ENCODE measurements around the gene ARHGEF12.

Gene ARHGEF12

DNA sequence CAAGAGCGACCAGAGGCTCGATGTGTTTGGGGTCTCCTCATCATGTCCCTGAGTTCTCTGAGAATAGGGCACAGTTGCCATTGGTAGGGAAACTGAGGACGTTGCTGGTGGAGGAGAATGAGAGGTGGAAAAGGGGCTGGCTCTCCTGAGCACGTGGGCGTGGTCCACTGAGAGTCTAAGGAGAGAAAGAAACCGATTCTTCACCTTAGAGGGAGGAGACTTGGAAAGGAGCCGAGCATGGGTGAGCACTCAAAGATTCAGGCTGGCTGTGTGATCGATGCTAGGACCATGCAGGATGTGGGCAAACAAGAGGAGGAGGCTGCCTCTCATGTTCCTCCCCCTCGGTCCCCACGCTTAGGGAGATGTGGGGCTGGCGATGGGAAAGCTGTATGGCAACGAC, 30.9 kb upstream of the ARHGEF12 start:
- H3K79me1 ChIP-seq (replicated peaks; ENCODE audit: low read length, poor library complexity, severe bottlenecking) = no peaks in the 10 kb centered on the region
- no peak overlapping the region for H2AK5ac ChIP-seq (ENCODE audit: low read length, severe bottlenecking)
- H3K36me3 ChIP-seq (ENCODE audit: control insufficient read depth in 1 of 2, insufficient read depth in 2 of 2, low read depth in 1 of 2, low read length in 2 of 2) = no peaks in the 10 kb centered on the region
- H2BK120ac ChIP-seq (ENCODE audit: low read depth, low read length) = no peak overlapping the region
- H2BK15ac ChIP-seq (ENCODE audit: low read depth, poor library complexity, severe bottlenecking) = no peak overlapping the region
- H2BK5ac ChIP-seq (ENCODE audit: low read depth, low read length, poor library complexity, severe bottlenecking) = no peak overlapping the region
- H4K91ac ChIP-seq (ENCODE audit: low read length) = no peak overlapping the region
- H3K14ac ChIP-seq (ENCODE audit: low read length in 2 of 2) = no peak overlapping the region
- H3K4me1 ChIP-seq (ENCODE audit: control insufficient read depth, insufficient read depth, low read depth, low read length) = peaks cover 1% of the 10 kb centered on the region
- no peak overlapping the region for H2BK12ac ChIP-seq (ENCODE audit: low read length in 2 of 2)
- H3K9ac ChIP-seq (ENCODE audit: low read length) = no peak overlapping the region
- no peak overlapping the region for H4K8ac ChIP-seq (ENCODE audit: low read length)
- H3K4ac ChIP-seq (ENCODE audit: low read depth in 1 of 2, low read length in 2 of 2) = no peak overlapping the region
- H3K4me3 ChIP-seq (ENCODE audit: insufficient read depth in 1 of 2, low read depth in 1 of 2, low read length in 2 of 2) = no peak overlapping the region
- H3K18ac ChIP-seq (ENCODE audit: low read depth in 1 of 2, low read length in 2 of 2) = no peak overlapping the region
- H2AFZ ChIP-seq (ENCODE audit: low read depth, low read length) = no peak overlapping the region
- H3K4me2 ChIP-seq (ENCODE audit: low read length, poor library complexity, severe bottlenecking) = no peak overlapping the region
- H3K27ac ChIP-seq (ENCODE audit: low read length, poor library complexity, severe bottlenecking) = no peak overlapping the region
- WGBS = 91% methylated on average over 12 of the region's 12 CpGs
- H3K9me3 ChIP-seq (ENCODE audit: control insufficient read depth, low read length) = no peaks in the 10 kb centered on the region
- H3K27me3 ChIP-seq (ENCODE audit: control insufficient read depth in 1 of 2, insufficient read depth in 1 of 2, low read length in 2 of 2) = peaks cover 0 to 15% of the 10 kb centered on the region in 2 experiments
- H3K23ac ChIP-seq (ENCODE audit: low read length in 2 of 2) = no peak overlapping the region
- no peak for DNase-seq

DNA sequence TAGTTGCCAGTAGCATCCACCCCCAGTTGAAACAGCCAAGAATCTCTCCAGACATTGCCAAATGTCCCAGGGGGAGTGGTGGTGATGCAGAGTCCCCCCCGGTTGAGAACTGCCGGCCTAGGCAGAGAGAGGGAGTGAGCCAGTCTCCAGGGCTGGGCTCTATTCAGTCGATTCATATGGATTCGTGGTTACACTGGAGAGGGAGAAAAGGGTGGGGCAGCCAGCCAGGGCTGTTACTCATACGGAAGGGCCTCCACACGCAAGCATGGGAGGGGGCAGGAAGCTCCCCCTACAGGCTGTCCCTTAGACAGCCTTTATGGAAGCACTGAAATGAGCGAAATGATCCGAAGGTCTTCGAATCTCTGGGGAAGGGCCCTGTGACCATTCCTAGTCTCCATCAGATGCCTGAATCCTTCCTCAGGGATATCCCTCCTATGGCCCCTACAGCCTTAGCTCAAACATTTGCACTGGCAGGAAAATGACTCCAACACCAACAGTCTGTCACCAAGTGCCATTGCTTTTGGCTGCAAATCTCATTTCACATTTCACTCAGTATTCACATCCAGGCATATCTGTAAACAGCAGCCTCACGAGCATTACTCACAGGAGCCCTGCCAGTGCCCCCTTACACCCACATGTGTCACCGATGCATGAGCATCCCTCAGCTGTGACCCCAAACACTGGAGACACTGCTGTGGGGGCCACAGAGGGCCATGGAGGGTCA, 29.5 kb upstream of the ARHGEF12 start:
- peak overlapping the region; percentile 45 for H3K9ac ChIP-seq (ENCODE audit: low read length)
- H3K4ac ChIP-seq (ENCODE audit: low read depth in 1 of 2, low read length in 2 of 2) = no peak overlapping the region
- H3K4me3 ChIP-seq (ENCODE audit: insufficient read depth in 1 of 2, low read depth in 1 of 2, low read length in 2 of 2) = no peak overlapping the region
- peak; percentile 83 for DNase-seq
- H3K23ac ChIP-seq (ENCODE audit: low read length in 2 of 2) = no peak overlapping the region
- no peak overlapping the region for H3K14ac ChIP-seq (ENCODE audit: low read length in 2 of 2)
- H3K9me3 ChIP-seq (ENCODE audit: control insufficient read depth, low read length) = no peaks in the 10 kb centered on the region
- no peak overlapping the region for H2BK12ac ChIP-seq (ENCODE audit: low read length in 2 of 2)
- no peak overlapping the region for H2AK5ac ChIP-seq (ENCODE audit: low read length, severe bottlenecking)
- no peak overlapping the region for H2AFZ ChIP-seq (ENCODE audit: low read depth, low read length)
- no peak overlapping the region for H3K27ac ChIP-seq (ENCODE audit: low read length, poor library complexity, severe bottlenecking)
- 33% methylated on average over 11 of the region's 11 CpGs for WGBS
- H3K27me3 ChIP-seq (ENCODE audit: control insufficient read depth in 1 of 2, insufficient read depth in 1 of 2, low read length in 2 of 2) = peaks cover 0 to 28% of the 10 kb centered on the region in 2 experiments
- no peaks in the 10 kb centered on the region for H3K79me1 ChIP-seq (replicated peaks; ENCODE audit: low read length, poor library complexity, severe bottlenecking)
- H2BK15ac ChIP-seq (ENCODE audit: low read depth, poor library complexity, severe bottlenecking) = no peak overlapping the region
- H3K36me3 ChIP-seq (ENCODE audit: control insufficient read depth in 1 of 2, insufficient read depth in 2 of 2, low read depth in 1 of 2, low read length in 2 of 2) = no peaks in the 10 kb centered on the region
- no peak overlapping the region for H2BK5ac ChIP-seq (ENCODE audit: low read depth, low read length, poor library complexity, severe bottlenecking)
- H4K8ac ChIP-seq (ENCODE audit: low read length) = peak overlapping the region; percentile 29
- no peak overlapping the region for H2BK120ac ChIP-seq (ENCODE audit: low read depth, low read length)
- peaks cover 1% of the 10 kb centered on the region for H3K4me1 ChIP-seq (ENCODE audit: control insufficient read depth, insufficient read depth, low read depth, low read length)
- no peak overlapping the region for H4K91ac ChIP-seq (ENCODE audit: low read length)
- H3K4me2 ChIP-seq (ENCODE audit: low read length, poor library complexity, severe bottlenecking) = no peak overlapping the region
- H3K18ac ChIP-seq (ENCODE audit: low read depth in 1 of 2, low read length in 2 of 2) = no peak overlapping the region

DNA sequence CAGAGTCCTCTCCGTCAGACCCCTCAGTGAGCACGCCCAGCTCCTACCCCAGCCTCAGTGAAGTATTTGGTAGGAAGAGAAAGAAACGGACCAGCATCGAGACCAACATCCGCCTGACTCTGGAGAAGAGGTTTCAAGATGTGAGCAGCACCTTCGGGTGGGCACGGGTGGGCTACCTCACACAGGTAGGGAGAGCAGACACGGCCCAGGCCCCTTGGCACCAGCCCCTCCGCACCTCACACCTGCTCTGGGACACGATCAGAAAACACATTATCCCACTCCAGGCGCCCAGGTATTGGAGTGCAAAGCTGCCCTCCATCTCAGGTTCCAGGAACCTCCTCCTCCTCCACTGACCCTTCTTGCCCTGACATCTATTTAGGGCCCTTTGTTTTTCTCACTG, 28.7 kb upstream of the ARHGEF12 start:
- Histone ChIP-seq H3K14ac (ENCODE audit: low read length in 2 of 2) (no peak overlapping the region), H3K23ac (ENCODE audit: low read length in 2 of 2) (no peak overlapping the region), H3K36me3 (ENCODE audit: control insufficient read depth in 1 of 2, insufficient read depth in 2 of 2, low read depth in 1 of 2, low read length in 2 of 2) (no peaks in the 10 kb centered on the region), H3K18ac (ENCODE audit: low read depth in 1 of 2, low read length in 2 of 2) (no peak overlapping the region), H4K91ac (ENCODE audit: low read length) (no peak overlapping the region), H3K4me3 (ENCODE audit: insufficient read depth in 1 of 2, low read depth in 1 of 2, low read length in 2 of 2) (no peak overlapping the region), H3K4ac (ENCODE audit: low read depth in 1 of 2, low read length in 2 of 2) (no peak overlapping the region), H3K9me3 (ENCODE audit: control insufficient read depth, low read length) (no peaks in the 10 kb centered on the region), H2BK12ac (ENCODE audit: low read length in 2 of 2) (no peak overlapping the region), H3K4me1 (ENCODE audit: control insufficient read depth, insufficient read depth, low read depth, low read length) (peaks cover 1% of the 10 kb centered on the region), H2AFZ (ENCODE audit: low read depth, low read length) (no peak overlapping the region), H3K27me3 (ENCODE audit: control insufficient read depth in 1 of 2, insufficient read depth in 1 of 2, low read length in 2 of 2) (peaks cover 0 to 26% of the 10 kb centered on the region in 2 experiments), H2AK5ac (ENCODE audit: low read length, severe bottlenecking) (no peak overlapping the region), H3K79me1 (replicated peaks; ENCODE audit: low read length, poor library complexity, severe bottlenecking) (no peaks in the 10 kb centered on the region), H3K4me2 (ENCODE audit: low read length, poor library complexity, severe bottlenecking) (no peak overlapping the region), H3K27ac (ENCODE audit: low read length, poor library complexity, severe bottlenecking) (no peak overlapping the region), H3K9ac (ENCODE audit: low read length) (no peak overlapping the region), H2BK5ac (ENCODE audit: low read depth, low read length, poor library complexity, severe bottlenecking) (no peak overlapping the region), H2BK120ac (ENCODE audit: low read depth, low read length) (no peak overlapping the region), H2BK15ac (ENCODE audit: low read depth, poor library complexity, severe bottlenecking) (no peak overlapping the region), H4K8ac (ENCODE audit: low read length) (no peak overlapping the region)
- WGBS = 97% methylated on average over 8 of the region's 11 CpGs
- no peak for DNase-seq

DNA sequence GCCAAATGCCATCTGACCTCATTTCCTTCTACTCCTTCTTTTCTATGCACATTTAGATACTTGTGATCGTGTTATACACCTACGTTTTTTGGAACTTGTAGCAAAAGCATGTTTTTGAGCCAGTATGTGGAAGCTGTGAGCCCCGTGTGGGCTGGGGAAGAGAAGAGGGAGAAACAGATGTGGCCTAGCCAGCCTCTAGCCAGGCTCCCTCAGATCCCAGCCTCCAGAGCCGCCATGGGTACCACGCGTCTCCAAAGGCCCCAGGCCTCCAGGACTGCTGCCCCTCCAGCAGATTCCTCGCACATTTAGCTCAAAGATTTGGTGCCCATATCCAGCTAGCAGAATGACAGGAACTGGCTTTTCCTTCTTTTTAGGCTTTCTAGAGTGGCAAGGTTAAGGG, 28.1 kb upstream of the ARHGEF12 start:
- no peak overlapping the region for H3K18ac ChIP-seq (ENCODE audit: low read depth in 1 of 2, low read length in 2 of 2)
- no peak for DNase-seq
- no peaks in the 10 kb centered on the region for H3K36me3 ChIP-seq (ENCODE audit: control insufficient read depth in 1 of 2, insufficient read depth in 2 of 2, low read depth in 1 of 2, low read length in 2 of 2)
- no peak overlapping the region for H3K14ac ChIP-seq (ENCODE audit: low read length in 2 of 2)
- H2AFZ ChIP-seq (ENCODE audit: low read depth, low read length) = no peak overlapping the region
- H3K79me1 ChIP-seq (replicated peaks; ENCODE audit: low read length, poor library complexity, severe bottlenecking) = no peaks in the 10 kb centered on the region
- no peak overlapping the region for H4K8ac ChIP-seq (ENCODE audit: low read length)
- no peak overlapping the region for H2AK5ac ChIP-seq (ENCODE audit: low read length, severe bottlenecking)
- peaks cover 1% of the 10 kb centered on the region for H3K4me1 ChIP-seq (ENCODE audit: control insufficient read depth, insufficient read depth, low read depth, low read length)
- H3K9ac ChIP-seq (ENCODE audit: low read length) = no peak overlapping the region
- H3K4me2 ChIP-seq (ENCODE audit: low read length, poor library complexity, severe bottlenecking) = no peak overlapping the region
- H3K27ac ChIP-seq (ENCODE audit: low read length, poor library complexity, severe bottlenecking) = no peak overlapping the region
- no peak overlapping the region for H2BK120ac ChIP-seq (ENCODE audit: low read depth, low read length)
- no peaks in the 10 kb centered on the region for H3K9me3 ChIP-seq (ENCODE audit: control insufficient read depth, low read length)
- H4K91ac ChIP-seq (ENCODE audit: low read length) = no peak overlapping the region
- WGBS = 95% methylated on average over 7 of the region's 7 CpGs
- H3K4me3 ChIP-seq (ENCODE audit: insufficient read depth in 1 of 2, low read depth in 1 of 2, low read length in 2 of 2) = no peak overlapping the region
- H3K4ac ChIP-seq (ENCODE audit: low read depth in 1 of 2, low read length in 2 of 2) = no peak overlapping the region
- H3K23ac ChIP-seq (ENCODE audit: low read length in 2 of 2) = no peak overlapping the region
- H2BK15ac ChIP-seq (ENCODE audit: low read depth, poor library complexity, severe bottlenecking) = no peak overlapping the region
- H2BK12ac ChIP-seq (ENCODE audit: low read length in 2 of 2) = no peak overlapping the region
- H3K27me3 ChIP-seq (ENCODE audit: control insufficient read depth in 1 of 2, insufficient read depth in 1 of 2, low read length in 2 of 2) = peaks cover 0 to 26% of the 10 kb centered on the region in 2 experiments
- H2BK5ac ChIP-seq (ENCODE audit: low read depth, low read length, poor library complexity, severe bottlenecking) = no peak overlapping the region

All from mesenchymal stem cell (in vitro differentiated cells and primary cell).